SJSA1 (cell line): Measurements from ENCODE around the gene SRSF7. TPM values are rescaled to one million over a fixed set of nuclear protein-coding genes. Genes with fewer than 3 reads are reported as not detected.
"Not testable (repeated sequence)": the region's sequence is repeated elsewhere in the genome, so short reads cannot be mapped to it uniquely, and the experiment has no call there.

Experiments used
- DNase-seq, 2 experiments: peaks; one replicate each; pipeline ENCODE4 v3.0.0-alpha.2; 2015 to 2020; ENCODE audit warnings: low spot score in 2 of 2, low read depth in 1 of 2
- H3K27ac ChIP-seq: fragments of 250-450 bp; sonication (Bioruptor Pico); 2 replicates; pipeline ENCODE4 v1.5.1; 2020; ENCODE audit warnings: mild to moderate bottlenecking, moderate library complexity
- H3K27me3 ChIP-seq: fragments of 250-450 bp; sonication (Bioruptor Pico); replicated peaks from 2 replicates; pipeline ENCODE4 v1.5.1; 2020; ENCODE audit warnings: mild to moderate bottlenecking, moderate library complexity
- H3K36me3 ChIP-seq: fragments of 250-450 bp; sonication (Bioruptor Pico); 2 replicates; pipeline ENCODE4 v1.5.1; 2020; ENCODE audit warnings: mild to moderate bottlenecking
- H3K4me1 ChIP-seq: fragments of 250-450 bp; sonication (Bioruptor Pico); replicated peaks from 2 replicates; pipeline ENCODE4 v1.6.1; 2021; ENCODE audit warnings: mild to moderate bottlenecking
- H3K4me3 ChIP-seq: fragments of 250-450 bp; sonication (Bioruptor Pico); 2 replicates; pipeline ENCODE4 v1.5.1; 2020; ENCODE audit warnings: mild to moderate bottlenecking
- H3K9me3 ChIP-seq: fragments of 250-450 bp; sonication (Bioruptor Pico); replicated peaks from 2 replicates; pipeline ENCODE4 v1.5.1; 2020; ENCODE audit warnings: mild to moderate bottlenecking
- total RNA-seq: library from RNA; depleted of rRNA; stranded (reverse); fragments of >200 nt; shearing (Covaris generic); gene quantifications from 2 replicates; pipeline ENCODE4 v1.2.3, GENCODE V29; 2014

Gene SRSF7
- total RNA-seq, 1 experiment from 2014 or later, result 275 TPM

DNA sequence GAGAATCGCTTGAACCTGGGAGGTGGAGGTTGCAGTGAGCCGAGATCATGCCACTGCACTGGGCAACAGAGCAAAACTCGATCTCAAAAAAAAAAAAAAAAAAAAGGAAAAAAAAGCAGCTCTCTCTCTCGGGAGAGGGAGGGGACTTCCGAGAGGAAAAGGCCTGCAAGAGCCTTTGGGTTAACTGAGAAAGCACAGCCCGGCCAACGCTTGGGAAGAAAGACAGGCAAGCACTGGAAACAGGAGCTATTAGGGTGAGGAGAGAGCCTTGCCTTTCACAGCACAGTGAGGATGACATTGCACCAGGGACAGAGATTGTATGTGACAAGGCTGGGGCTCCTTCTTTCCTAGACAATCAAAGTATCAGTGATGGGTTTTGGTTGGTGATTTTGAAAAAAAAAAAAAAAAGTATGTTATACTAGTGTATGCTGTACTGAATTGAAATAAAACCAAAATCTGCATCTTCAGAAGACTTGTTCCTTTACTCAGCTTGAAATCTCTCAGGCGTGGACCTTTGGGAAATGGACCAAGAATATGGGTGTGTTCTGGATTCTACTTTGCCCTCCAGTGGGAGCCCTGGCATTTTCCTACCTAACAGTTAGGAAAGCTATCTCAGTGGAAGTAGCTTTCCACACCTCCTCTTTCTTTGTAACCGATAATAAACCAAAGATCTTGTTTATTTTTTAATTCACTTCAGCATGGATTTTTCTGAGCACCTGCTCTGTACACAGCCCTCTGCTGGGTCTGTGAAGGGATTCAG, 16.7 kb downstream of the SRSF7 start:
- Histone ChIP-seq H3K4me3 (no peak overlapping the region), H3K27ac (no peak overlapping the region), H3K27me3 (no peaks in the 10 kb centered on the region), H3K4me1 (no peaks in the 10 kb centered on the region), H3K36me3 (peaks cover 25% of the 10 kb centered on the region), H3K9me3 (no peaks in the 10 kb centered on the region; the same call in 1 of the 2 replicates)
- no peak for DNase-seq

DNA sequence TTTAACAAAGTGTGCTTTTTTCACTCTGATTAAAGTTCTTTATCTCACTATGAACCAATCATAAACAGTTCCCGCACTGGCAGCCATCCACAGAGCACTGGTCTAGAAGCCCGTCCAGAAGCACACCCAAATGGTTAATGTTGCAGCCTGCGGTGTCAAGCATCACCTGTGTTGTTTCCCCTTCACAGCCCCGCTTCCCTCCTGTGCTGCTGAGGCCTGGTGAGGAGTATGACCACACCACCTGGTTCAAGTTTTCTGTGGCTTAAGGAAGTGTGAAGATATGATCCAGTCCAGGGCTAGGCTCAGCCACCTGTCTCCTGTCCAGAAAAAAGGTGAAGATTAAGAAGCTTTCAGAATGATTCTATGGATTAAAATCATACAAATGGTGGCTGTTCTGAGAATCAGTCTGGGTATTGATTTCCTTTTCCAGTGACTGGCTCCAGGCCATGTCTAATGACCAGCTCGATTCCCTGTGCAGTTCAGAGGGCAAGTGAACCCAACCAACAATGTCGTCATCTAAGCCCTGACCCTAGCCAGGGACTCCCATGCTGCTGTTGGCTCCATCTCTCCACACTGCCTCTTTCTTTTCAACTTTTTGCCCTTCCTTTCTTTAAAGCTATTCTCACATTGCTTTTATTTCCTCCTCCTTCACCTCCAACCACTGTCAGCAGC, 17.7 kb downstream of the SRSF7 start:
- no peak for DNase-seq

GRCh38 chr2:38731684-38732221, 19.4 kb downstream of the SRSF7 start:
- H3K4me1 ChIP-seq, result no peaks in the 10 kb centered on the region
- no peak overlapping the region for H3K27ac ChIP-seq
- H3K4me3 ChIP-seq, result no peak overlapping the region
- no peak for DNase-seq
- no peaks in the 10 kb centered on the region for H3K27me3 ChIP-seq
- no peaks in the 10 kb centered on the region for H3K9me3 ChIP-seq
- H3K36me3 ChIP-seq, result peaks cover 1% of the 10 kb centered on the region; the same call in 1 of the 2 replicates

More for the DNA sequence above, 17.7 kb downstream of the SRSF7 start:
- Histone ChIP-seq H3K4me3 (no peak overlapping the region), H3K27ac (no peak overlapping the region), H3K36me3 (peaks cover 17% of the 10 kb centered on the region), H3K27me3 (no peaks in the 10 kb centered on the region), H3K4me1 (no peaks in the 10 kb centered on the region), H3K9me3 (no peaks in the 10 kb centered on the region)

DNA sequence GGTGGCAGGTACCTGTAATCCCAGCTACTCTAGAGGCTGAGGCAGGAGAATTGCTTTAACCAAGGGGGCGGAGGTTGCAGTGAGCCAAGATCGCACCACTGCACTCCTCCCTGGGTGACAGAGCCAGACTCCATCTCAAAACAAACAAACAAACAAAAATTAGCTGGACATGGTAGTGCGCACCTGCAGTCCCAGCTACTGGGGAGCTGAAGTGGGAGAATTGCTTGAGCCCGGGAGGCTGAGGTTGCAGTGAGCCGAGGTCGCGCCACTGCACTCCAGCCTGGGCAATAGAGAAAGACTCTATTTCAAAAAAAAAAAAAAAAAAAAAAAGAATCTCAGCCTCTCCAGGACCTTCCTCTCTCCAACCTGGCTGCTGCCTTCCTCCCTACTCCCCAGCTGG, 20.1 kb downstream of the SRSF7 start:
- no peak for DNase-seq
- Histone ChIP-seq H3K27ac (no peak overlapping the region), H3K4me3 (no peak overlapping the region), H3K27me3 (no peaks in the 10 kb centered on the region), H3K9me3 (no peaks in the 10 kb centered on the region), H3K4me1 (no peaks in the 10 kb centered on the region), H3K36me3 (no peaks in the 10 kb centered on the region)

DNA sequence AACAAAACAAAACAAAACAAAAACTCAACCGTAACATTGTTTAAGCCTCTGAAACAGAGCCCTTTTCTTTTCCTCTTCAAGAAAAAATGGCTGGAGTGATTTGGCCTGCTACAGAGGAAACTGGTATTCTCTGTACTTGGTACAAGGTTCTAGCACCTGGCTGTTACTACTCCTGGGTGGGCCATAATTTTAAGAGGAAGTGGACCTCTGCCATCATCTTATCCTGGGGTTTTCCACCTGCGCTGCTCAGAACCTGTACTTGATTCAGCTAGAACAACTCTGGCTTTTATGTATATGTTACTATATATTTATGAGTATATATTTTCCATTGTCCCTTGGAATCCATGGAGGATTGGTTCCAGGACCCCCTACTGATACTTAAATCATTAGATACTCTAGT, 22.5 kb downstream of the SRSF7 start:
- no peak for DNase-seq
- Histone ChIP-seq H3K4me3 (no peak overlapping the region), H3K27me3 (no peaks in the 10 kb centered on the region), H3K36me3 (no peaks in the 10 kb centered on the region), H3K27ac (no peak overlapping the region), H3K9me3 (no peaks in the 10 kb centered on the region), H3K4me1 (no peaks in the 10 kb centered on the region)

DNA sequence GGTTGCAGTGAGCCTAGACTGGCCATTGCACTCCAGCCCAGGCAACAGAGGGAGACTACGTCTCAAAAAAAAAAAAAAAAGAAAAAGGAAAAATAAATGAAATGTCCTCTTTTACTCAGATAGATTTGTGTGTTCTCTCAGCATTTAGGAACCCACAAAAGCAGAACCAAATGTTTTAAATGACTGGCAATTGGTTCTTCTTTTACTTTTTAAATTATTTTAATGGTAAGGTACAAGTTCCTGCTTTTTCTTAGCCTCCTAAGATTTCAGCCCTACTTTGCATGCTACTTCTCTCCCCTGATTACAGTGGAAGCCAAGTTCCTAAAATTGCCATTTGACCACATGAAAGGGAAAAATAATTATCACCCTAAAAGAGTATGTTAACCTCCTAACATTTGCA, 23.5 kb downstream of the SRSF7 start:
- Histone ChIP-seq H3K36me3 (no peaks in the 10 kb centered on the region), H3K4me3 (no peak overlapping the region), H3K27me3 (no peaks in the 10 kb centered on the region), H3K27ac (no peak overlapping the region), H3K9me3 (no peaks in the 10 kb centered on the region), H3K4me1 (no peaks in the 10 kb centered on the region)
- DNase-seq, result no peak

DNA sequence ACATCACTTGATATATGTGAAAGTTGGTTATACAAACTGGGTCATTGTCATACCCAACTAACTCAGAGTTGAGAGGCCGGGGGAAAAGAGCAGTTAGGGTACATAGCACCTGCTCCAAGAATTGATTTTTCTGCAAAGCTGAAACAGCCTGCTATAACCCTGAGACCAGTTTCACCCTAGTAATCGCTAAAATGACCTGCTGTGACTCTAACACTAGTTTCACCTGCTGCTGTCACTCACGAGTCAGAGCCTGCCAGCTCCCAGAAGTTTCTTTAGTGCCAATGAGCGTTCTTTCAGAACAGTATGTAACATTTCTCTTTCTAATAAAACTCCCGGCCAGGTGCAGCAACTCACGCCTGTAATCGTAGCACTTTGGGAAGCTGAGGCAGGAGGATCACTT, 28.0 kb downstream of the SRSF7 start:
- H3K36me3 ChIP-seq, result no peaks in the 10 kb centered on the region
- H3K27ac ChIP-seq, result no peak overlapping the region
- no peak overlapping the region for H3K4me3 ChIP-seq
- peaks cover 9% of the 10 kb centered on the region for H3K4me1 ChIP-seq
- no peaks in the 10 kb centered on the region for H3K9me3 ChIP-seq
- no peak for DNase-seq
- H3K27me3 ChIP-seq, result no peaks in the 10 kb centered on the region

- Histone ChIP-seq H3K27me3 (no peaks in the 10 kb centered on the region), H3K4me3 (no peak overlapping the region), H3K27ac (no peak overlapping the region), H3K9me3 (no peaks in the 10 kb centered on the region), H3K4me1 (peaks cover 9% of the 10 kb centered on the region), H3K36me3 (no peaks in the 10 kb centered on the region)
- DNase-seq, result no peak
These were observed 28.7 kb downstream of the SRSF7 start for GRCh38 chr2:38722271-38723061.

DNA sequence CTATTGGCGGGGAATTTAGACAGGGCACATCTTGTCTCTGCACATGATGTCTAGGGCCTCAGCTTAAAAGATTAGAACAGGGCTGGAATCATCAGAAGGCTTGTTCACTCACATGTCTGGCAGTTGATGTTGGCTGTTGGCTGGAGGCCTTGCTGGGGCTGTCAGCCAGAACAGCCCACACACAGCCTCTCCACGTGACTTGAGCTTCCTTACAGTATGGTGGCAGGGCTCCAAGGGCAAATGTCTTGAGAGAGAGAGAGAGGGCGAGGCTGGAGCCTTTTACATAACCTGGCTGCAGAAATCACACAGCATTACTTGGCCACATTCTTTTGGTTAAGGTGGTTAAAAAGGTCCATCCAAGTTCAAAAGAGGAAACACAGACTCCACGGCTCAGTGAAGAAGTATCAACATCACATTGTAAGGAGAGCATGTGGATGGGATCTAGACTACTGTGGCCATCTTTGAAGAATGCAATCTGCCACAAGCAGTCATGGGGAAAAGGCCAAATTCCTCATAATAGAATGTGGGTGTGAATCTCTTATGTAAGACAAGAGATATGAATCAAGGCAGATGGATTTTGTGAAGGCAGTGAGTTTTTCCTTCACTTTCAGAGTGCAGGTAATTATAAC, 30.4 kb downstream of the SRSF7 start:
- Histone ChIP-seq H3K36me3 (no peaks in the 10 kb centered on the region), H3K27ac (no peak overlapping the region), H3K4me3 (no peak overlapping the region), H3K4me1 (peaks cover 9% of the 10 kb centered on the region), H3K27me3 (no peaks in the 10 kb centered on the region), H3K9me3 (no peaks in the 10 kb centered on the region)
- peak; percentile 41 to 56 for DNase-seq

- H3K27me3 ChIP-seq, result no peaks in the 10 kb centered on the region
- H3K4me3 ChIP-seq, result no peak overlapping the region
- H3K27ac ChIP-seq, result no peak overlapping the region
- no peaks in the 10 kb centered on the region for H3K36me3 ChIP-seq
- no peak for DNase-seq
- peaks cover 9% of the 10 kb centered on the region for H3K4me1 ChIP-seq
- no peaks in the 10 kb centered on the region for H3K9me3 ChIP-seq
These were observed 31.5 kb downstream of the SRSF7 start for GRCh38 chr2:38719706-38720105.

GRCh38 chr2:38718601-38719000, 32.6 kb downstream of the SRSF7 start:
- no peak for DNase-seq
- no peak overlapping the region for H3K4me3 ChIP-seq
- H3K9me3 ChIP-seq, result no peaks in the 10 kb centered on the region
- no peaks in the 10 kb centered on the region for H3K27me3 ChIP-seq
- no peaks in the 10 kb centered on the region for H3K36me3 ChIP-seq
- H3K27ac ChIP-seq, result no peak overlapping the region
- peaks cover 9% of the 10 kb centered on the region for H3K4me1 ChIP-seq

- no peaks in the 10 kb centered on the region for H3K9me3 ChIP-seq
- DNase-seq, result no peak
- H3K4me1 ChIP-seq, result peaks cover 8% of the 10 kb centered on the region
- no peaks in the 10 kb centered on the region for H3K27me3 ChIP-seq
- no peak overlapping the region for H3K4me3 ChIP-seq
- H3K36me3 ChIP-seq, result no peaks in the 10 kb centered on the region
- H3K27ac ChIP-seq, result no peak overlapping the region
These were observed 35.0 kb downstream of the SRSF7 start for GRCh38 chr2:38716185-38716584.

- H3K36me3 ChIP-seq, H3K9me3 ChIP-seq, H3K27ac ChIP-seq, H3K27me3 ChIP-seq, DNase-seq, H3K4me3 ChIP-seq, H3K4me1 ChIP-seq: not testable (repeated sequence)
These were observed 36.2 kb downstream of the SRSF7 start for GRCh38 chr2:38714941-38715340.
